PC-9 (cell line): ENCODE data around the gene ADGRL3. TPM values are rescaled to one million over a fixed set of nuclear protein-coding genes. Genes with fewer than 3 reads are reported as not detected.

ENCODE experiments used
- BruUV-seq: library from RNA; stranded (reverse); fragments of 400-500 nt; replicated peaks from 2 replicates; lab custom pipeline; 2021; lab: Mats Ljungman, UMichigan
- CTCF ChIA-PET: fragments of 300-600 bp; sonication (Branson Sonifier 250); formaldehyde crosslinking; loops from one replicate; lab custom pipeline; 2022; ENCODE audit warnings: antibody characterized with exemption; lab: Charles Lee
- POLR2A ChIA-PET: fragments of 300-600 bp; sonication (Branson Sonifier 250); formaldehyde crosslinking; loops from one replicate; lab custom pipeline; 2022; ENCODE audit warnings: antibody characterized with exemption; ENCODE audit not compliant: unreplicated experiment; lab: Charles Lee
- DNase-seq, 2 experiments: peaks; one replicate each; pipeline versions ENCODE4 v3.0.0 to v3.0.0-alpha.2; 2015 to 2022; ENCODE audit warnings: mixed read lengths in 1 of 2
- H2AFZ ChIP-seq: fragments of 200-600 bp; sonication (generic); 2 replicates; pipeline ENCODE4 v1.8.1; 2017; ENCODE audit warnings: antibody characterized with exemption
- H3F3A ChIP-seq: fragments of 200-600 bp; sonication (generic); 2 replicates; pipeline ENCODE4 v1.8.1; 2017; ENCODE audit warnings: antibody characterized with exemption, mild to moderate bottlenecking, low read depth; ENCODE audit not compliant: insufficient read depth
- H3K27ac ChIP-seq: fragments of 200-600 bp; sonication (generic); 2 replicates; pipeline ENCODE4 v1.6.1; 2016; ENCODE audit warnings: mixed run types
- H3K27me3 ChIP-seq: fragments of 200-600 bp; sonication (generic); 2 replicates; pipeline ENCODE4 v1.6.1; 2016; ENCODE audit warnings: low read depth, mixed run types; ENCODE audit not compliant: insufficient read depth
- H3K36me3 ChIP-seq: fragments of 200-600 bp; sonication (generic); 2 replicates; pipeline ENCODE4 v1.6.1; 2016; ENCODE audit warnings: low read depth, mixed run types
- H3K4me1 ChIP-seq: fragments of 200-600 bp; sonication (generic); replicated peaks from 2 replicates; pipeline ENCODE4 v1.6.1; 2016; ENCODE audit warnings: mixed run types; ENCODE audit not compliant: insufficient read depth
- H3K4me2 ChIP-seq: fragments of 200-600 bp; sonication (generic); 2 replicates; pipeline ENCODE4 v1.6.1; 2017; ENCODE audit warnings: mixed run types
- H3K4me3 ChIP-seq: fragments of 200-600 bp; sonication (generic); 2 replicates; pipeline ENCODE4 v1.6.1; 2016; ENCODE audit warnings: mixed run types
- H3K79me2 ChIP-seq: fragments of 200-600 bp; sonication (generic); 2 replicates; pipeline ENCODE4 v1.6.1; 2017; ENCODE audit warnings: low read depth, mixed run types
- H3K9me2 ChIP-seq: fragments of 200-600 bp; sonication (generic); 2 replicates; pipeline ENCODE4 v1.8.1; 2017; ENCODE audit warnings: mild to moderate bottlenecking; ENCODE audit not compliant: insufficient read depth
- H3K9me3 ChIP-seq: fragments of 200-600 bp; sonication (generic); 2 replicates; pipeline ENCODE4 v1.8.1; 2016; ENCODE audit warnings: low read depth; ENCODE audit not compliant: insufficient read depth
- H4K20me1 ChIP-seq: fragments of 200-600 bp; sonication (generic); 2 replicates; pipeline ENCODE4 v1.8.1; 2017; ENCODE audit not compliant: insufficient read depth
- EZH2 ChIP-seq: fragments of 200-600 bp; sonication (generic); IDR thresholded peaks from 2 replicates; pipeline ENCODE4 v1.8.0; 2017; ENCODE audit warnings: antibody characterized with exemption, low read depth
- intact Hi-C: fragments of 100-400 bp; cut with micrococcal nuclease; formaldehyde crosslinking; loops from one replicate; pipeline ENCODE4 v1.10.0; 2022; ENCODE audit not compliant: unreplicated experiment
- total RNA-seq: library from RNA; stranded (reverse); gene quantifications from 2 replicates; pipeline ENCODE4 v1.2.3, GENCODE V29; 2021
- TF ChIP-seq, protein P1 (sequence below): fragments of 200-600 bp; sonication (generic); conservative IDR thresholded peaks from 2 replicates; pipeline ENCODE4 v1.6.1; 2017; ENCODE audit warnings: mixed run types, antibody characterized with exemption, mild to moderate bottlenecking, moderate library complexity

ADGRL3 gene
- total RNA-seq, 1 experiment from 2014 or later: 1.6 TPM

DNA sequence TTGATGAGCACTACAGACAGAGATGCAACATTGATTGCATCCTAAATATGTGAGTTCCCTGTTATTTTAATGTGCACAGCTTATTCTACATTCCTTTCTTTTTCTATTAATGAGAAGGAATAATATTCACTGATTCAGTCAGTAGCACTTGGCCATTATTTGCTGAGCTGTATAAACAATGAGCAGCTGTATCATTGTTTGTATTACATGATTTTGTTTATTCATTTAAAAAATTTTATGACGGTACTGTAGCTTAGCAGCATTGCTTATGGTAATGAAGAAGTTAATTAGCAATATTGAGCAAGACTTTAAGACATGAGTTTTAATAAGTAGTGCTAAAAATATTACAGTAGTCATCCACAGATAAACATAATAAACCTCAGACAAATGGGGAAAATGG is 582.0 kb downstream of the ADGRL3 start:
- ChIA-PET CTCF (no interaction called here), POLR2A (no interaction called here)
- H3F3A ChIP-seq: no peaks in the 10 kb centered on the region

DNA sequence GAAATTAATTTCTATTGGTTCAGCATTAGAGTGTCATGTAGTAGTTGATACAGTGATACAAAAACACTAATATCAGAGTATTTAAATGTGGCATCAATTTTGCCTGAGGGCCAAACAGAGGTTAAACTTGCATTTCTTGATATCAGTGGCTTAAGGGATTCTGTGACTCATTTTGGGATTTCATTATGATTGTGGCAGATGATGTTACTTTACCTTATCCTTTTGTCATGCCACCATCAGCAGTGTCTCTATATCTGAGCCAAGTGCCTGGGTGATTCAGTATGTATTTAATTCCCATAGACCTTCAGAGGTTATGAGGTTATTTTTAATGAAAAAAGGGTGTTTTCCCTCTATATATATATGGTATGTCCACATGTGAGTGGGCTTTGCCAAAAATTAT is 582.9 kb downstream of the ADGRL3 start:
- DNase-seq: no peak

More for the DNA sequence above, 582.0 kb downstream of the ADGRL3 start:
- H3K27ac ChIP-seq: no peak overlapping the region
- H3K27me3 ChIP-seq: no peaks in the 10 kb centered on the region
- no peaks in the 10 kb centered on the region for H3K36me3 ChIP-seq
- no peak overlapping the region for H3K4me2 ChIP-seq
- no peak for DNase-seq
- no peaks in the 10 kb centered on the region for H4K20me1 ChIP-seq
- no peaks in the 10 kb centered on the region for H3K4me1 ChIP-seq
- H3K79me2 ChIP-seq: no peaks in the 10 kb centered on the region
- H3K9me2 ChIP-seq: no peaks in the 10 kb centered on the region
- H3K4me3 ChIP-seq: no peak overlapping the region
- intact Hi-C loops: no loop called here
- TF ChIP-seq, protein P1, sequence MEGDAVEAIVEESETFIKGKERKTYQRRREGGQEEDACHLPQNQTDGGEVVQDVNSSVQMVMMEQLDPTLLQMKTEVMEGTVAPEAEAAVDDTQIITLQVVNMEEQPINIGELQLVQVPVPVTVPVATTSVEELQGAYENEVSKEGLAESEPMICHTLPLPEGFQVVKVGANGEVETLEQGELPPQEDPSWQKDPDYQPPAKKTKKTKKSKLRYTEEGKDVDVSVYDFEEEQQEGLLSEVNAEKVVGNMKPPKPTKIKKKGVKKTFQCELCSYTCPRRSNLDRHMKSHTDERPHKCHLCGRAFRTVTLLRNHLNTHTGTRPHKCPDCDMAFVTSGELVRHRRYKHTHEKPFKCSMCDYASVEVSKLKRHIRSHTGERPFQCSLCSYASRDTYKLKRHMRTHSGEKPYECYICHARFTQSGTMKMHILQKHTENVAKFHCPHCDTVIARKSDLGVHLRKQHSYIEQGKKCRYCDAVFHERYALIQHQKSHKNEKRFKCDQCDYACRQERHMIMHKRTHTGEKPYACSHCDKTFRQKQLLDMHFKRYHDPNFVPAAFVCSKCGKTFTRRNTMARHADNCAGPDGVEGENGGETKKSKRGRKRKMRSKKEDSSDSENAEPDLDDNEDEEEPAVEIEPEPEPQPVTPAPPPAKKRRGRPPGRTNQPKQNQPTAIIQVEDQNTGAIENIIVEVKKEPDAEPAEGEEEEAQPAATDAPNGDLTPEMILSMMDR: no peak
- no peak for TF ChIP-seq EZH2
- BruUV-seq: no TSS peak
- H3K9me3 ChIP-seq: no peaks in the 10 kb centered on the region
- H2AFZ ChIP-seq: no peak overlapping the region

DNA sequence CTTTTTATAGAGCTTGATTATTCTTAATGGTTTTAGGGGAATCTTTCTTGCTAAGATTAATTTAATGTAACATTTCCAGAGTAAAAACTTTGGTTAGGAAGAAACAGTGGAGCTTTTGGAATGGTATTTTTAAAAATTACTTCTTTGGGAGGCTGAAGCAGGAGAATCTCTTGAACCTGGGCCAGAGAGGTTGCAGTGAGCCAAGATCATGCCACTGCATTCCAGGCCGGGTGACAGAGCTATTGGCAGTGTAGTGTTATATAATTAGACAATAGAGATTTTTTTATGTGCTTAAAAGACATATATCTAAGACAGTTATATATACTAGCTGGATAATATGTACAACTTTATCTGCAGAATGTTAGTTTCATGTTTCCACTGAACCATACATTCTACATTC is 585.6 kb downstream of the ADGRL3 start:
- no peaks in the 10 kb centered on the region for H3K9me2 ChIP-seq
- TF ChIP-seq EZH2: no peak
- TF ChIP-seq, protein P1: no peak
- BruUV-seq: no TSS peak
- H3K9me3 ChIP-seq: no peaks in the 10 kb centered on the region
- no peaks in the 10 kb centered on the region for H3K79me2 ChIP-seq
- no peaks in the 10 kb centered on the region for H3K4me1 ChIP-seq
- no peak overlapping the region for H3K4me2 ChIP-seq
- H3K27ac ChIP-seq: no peak overlapping the region
- H4K20me1 ChIP-seq: no peaks in the 10 kb centered on the region
- no peak for DNase-seq
- H3K4me3 ChIP-seq: no peak overlapping the region
- ChIA-PET POLR2A (no interaction called here), CTCF (no interaction called here)
- no peaks in the 10 kb centered on the region for H3K36me3 ChIP-seq
- H2AFZ ChIP-seq: no peak overlapping the region
- H3F3A ChIP-seq: no peaks in the 10 kb centered on the region
- intact Hi-C loops: no loop called here
- no peaks in the 10 kb centered on the region for H3K27me3 ChIP-seq

More for the DNA sequence above, 582.9 kb downstream of the ADGRL3 start:
- Histone ChIP-seq H2AFZ (no peak overlapping the region), H3K27ac (no peak overlapping the region), H3K4me1 (no peaks in the 10 kb centered on the region), H3K4me2 (no peak overlapping the region), H3K9me3 (no peaks in the 10 kb centered on the region), H3K27me3 (no peaks in the 10 kb centered on the region), H3K4me3 (no peak overlapping the region), H3K36me3 (no peaks in the 10 kb centered on the region), H4K20me1 (no peaks in the 10 kb centered on the region), H3K79me2 (no peaks in the 10 kb centered on the region), H3K9me2 (no peaks in the 10 kb centered on the region), H3F3A (no peaks in the 10 kb centered on the region)
- ChIA-PET POLR2A (no interaction called here), CTCF (no interaction called here)
- intact Hi-C loops: no loop called here
- no TSS peak for BruUV-seq
- TF ChIP-seq, protein P1: no peak
- TF ChIP-seq EZH2: no peak
